Activated CD4-positive, alpha-beta memory T cell treated with anti-CD3 and anti-CD28 coated beads for 36 hours (primary cell): ENCODE measurements around the gene ABL2. TPM values are rescaled to one million over a fixed set of nuclear protein-coding genes. Genes with fewer than 3 reads are reported as not detected.
"Not testable (repeated sequence)": the region's sequence is repeated elsewhere in the genome, so short reads cannot be mapped to it uniquely, and the experiment has no call there.

Experiments used
- CTCF ChIA-PET: fragments of 350-600 bp; sonication (Branson Sonifier 250); formaldehyde crosslinking; loops from one replicate; lab custom pipeline; 2021; ENCODE audit warnings: antibody characterized with exemption, inconsistent platforms; lab: Charles Lee
- POLR2A ChIA-PET: fragments of 350-600 bp; sonication (Branson Sonifier 250); formaldehyde crosslinking; loops from one replicate; lab custom pipeline; 2021; ENCODE audit warnings: antibody characterized with exemption; lab: Charles Lee
- DNase-seq: peaks from one replicate; pipeline ENCODE4 v3.0.0-alpha.2; 2020
- H3K27ac Mint-ChIP-seq: one replicate; pipeline ENCODE4 v1.8.0; 2021; ENCODE audit warnings: mixed read lengths
- H3K27me3 Mint-ChIP-seq: one replicate; pipeline ENCODE4 v1.8.0; 2021; ENCODE audit warnings: mixed read lengths
- H3K36me3 Mint-ChIP-seq: one replicate; pipeline ENCODE4 v1.8.0; 2021; ENCODE audit warnings: mixed read lengths
- H3K4me1 Mint-ChIP-seq: one replicate; pipeline ENCODE4 v1.8.0; 2021; ENCODE audit warnings: low read depth, mixed read lengths
- H3K4me3 Mint-ChIP-seq: one replicate; pipeline ENCODE4 v1.8.0; 2021; ENCODE audit warnings: mild to moderate bottlenecking, mixed read lengths
- H3K9me3 Mint-ChIP-seq: one replicate; pipeline ENCODE4 v1.8.0; 2021; ENCODE audit warnings: mixed read lengths
- intact Hi-C: fragments of 100-400 bp; cut with micrococcal nuclease; formaldehyde crosslinking; loops from one replicate; pipeline ENCODE4 v1.15.1; 2023
- total RNA-seq, 2 experiments: library from RNA; stranded (reverse); gene quantifications; one replicate each; pipeline ENCODE4 v1.2.3, GENCODE V29; 2021

ABL2 gene
- total RNA-seq, 2 experiments from 2014 or later: 8.8 to 9.1 TPM

GRCh38 chr1:179144626-179145025, 84.9 kb downstream of the ABL2 start:
- H3K27ac Mint-ChIP-seq: no peak overlapping the region
- intact Hi-C loops: loop anchor here (5.0 kb wide), 1 partner anchor 107 kb away; no protein-coding TSS in a partner anchor
- H3K4me3 Mint-ChIP-seq: no peak overlapping the region
- H3K9me3 Mint-ChIP-seq: no peaks in the 10 kb centered on the region
- CTCF ChIA-PET: no interaction called here
- peaks cover 26% of the 10 kb centered on the region for H3K4me1 Mint-ChIP-seq
- POLR2A ChIA-PET: no interaction called here
- H3K36me3 Mint-ChIP-seq: peaks cover 9% of the 10 kb centered on the region
- no peaks in the 10 kb centered on the region for H3K27me3 Mint-ChIP-seq
- no peak for DNase-seq

GRCh38 chr1:179143322-179143721, 86.2 kb downstream of the ABL2 start:
- H3K4me3 Mint-ChIP-seq: no peak overlapping the region
- ChIA-PET CTCF (no interaction called here), POLR2A (no interaction called here)
- peaks cover 4% of the 10 kb centered on the region for H3K36me3 Mint-ChIP-seq
- no peaks in the 10 kb centered on the region for H3K9me3 Mint-ChIP-seq
- H3K27me3 Mint-ChIP-seq: no peaks in the 10 kb centered on the region
- intact Hi-C loops: loop anchor here (1.0 to 5.0 kb wide), 5 partner anchors 14 to 222 kb away; partner anchors contain the start of genes AXDND1 and SOAT1
- peaks cover 26% of the 10 kb centered on the region for H3K4me1 Mint-ChIP-seq
- DNase-seq: no peak
- no peak overlapping the region for H3K27ac Mint-ChIP-seq

- H3K4me1 Mint-ChIP-seq: peaks cover 26% of the 10 kb centered on the region
- H3K27me3 Mint-ChIP-seq: no peaks in the 10 kb centered on the region
- H3K4me3 Mint-ChIP-seq: no peak overlapping the region
- DNase-seq: no peak
- H3K36me3 Mint-ChIP-seq: peaks cover 2% of the 10 kb centered on the region
- intact Hi-C loops: loop anchor here (1.0 to 5.0 kb wide), 5 partner anchors 14 to 222 kb away; partner anchors contain the start of genes AXDND1 and SOAT1
- ChIA-PET POLR2A (no interaction called here), CTCF (interaction anchor here (1.0 kb wide), 1 partner anchor 151 kb away, joined by 3 read pairs; the partner anchor contains the start of gene SOAT1)
- H3K27ac Mint-ChIP-seq: no peak overlapping the region
- H3K9me3 Mint-ChIP-seq: no peaks in the 10 kb centered on the region
Observed at GRCh38 chr1:179142889-179143299, 86.6 kb downstream of the ABL2 start.

- Mint-ChIP-seq H3K4me3 (peak overlapping the region; percentile 61), H3K36me3 (peaks cover 2% of the 10 kb centered on the region), H3K4me1 (peaks cover 26% of the 10 kb centered on the region), H3K27me3 (no peaks in the 10 kb centered on the region), H3K9me3 (no peaks in the 10 kb centered on the region), H3K27ac (peak overlapping the region; percentile 78)
- CTCF ChIA-PET: interaction anchor here (0.6 to 1.0 kb wide), 2 partner anchors 109 to 152 kb away, joined by 3 read pairs; partner anchors contain the start of gene SOAT1
- POLR2A ChIA-PET: interaction anchor here (1.3 kb wide), 1 partner anchor 12 kb away, joined by 3 read pairs; no protein-coding TSS in a partner anchor
- DNase-seq: peak; percentile 61
- intact Hi-C loops: loop anchor here (2.0 to 5.0 kb wide), 2 partner anchors 104 to 151 kb away; partner anchors contain the start of gene SOAT1
Observed at GRCh38 chr1:179141592-179142251, 87.8 kb downstream of the ABL2 start.

- H3K27me3 Mint-ChIP-seq, H3K9me3 Mint-ChIP-seq, H3K27ac Mint-ChIP-seq, H3K36me3 Mint-ChIP-seq, H3K4me3 Mint-ChIP-seq, DNase-seq, intact Hi-C loops, POLR2A ChIA-PET: not testable (repeated sequence)
- CTCF ChIA-PET: interaction anchor here (0.8 kb wide), 1 partner anchor 18 kb away, joined by 3 read pairs; no protein-coding TSS in a partner anchor
- peaks cover 26% of the 10 kb centered on the region for H3K4me1 Mint-ChIP-seq
Observed at GRCh38 chr1:179138755-179139154, 90.7 kb downstream of the ABL2 start.

- H3K4me1 Mint-ChIP-seq: peaks cover 19% of the 10 kb centered on the region
- POLR2A ChIA-PET: no interaction called here
Observed at GRCh38 chr1:179137617-179138255, 91.7 kb downstream of the ABL2 start.

GRCh38 chr1:179135707-179136106, 93.8 kb downstream of the ABL2 start:
- CTCF ChIA-PET, H3K36me3 Mint-ChIP-seq, H3K4me1 Mint-ChIP-seq, H3K27me3 Mint-ChIP-seq, H3K27ac Mint-ChIP-seq, H3K4me3 Mint-ChIP-seq, H3K9me3 Mint-ChIP-seq, POLR2A ChIA-PET, intact Hi-C loops, DNase-seq: not testable (repeated sequence)

More at GRCh38 chr1:179137617-179138255, 91.7 kb downstream of the ABL2 start:
- CTCF ChIA-PET: interaction anchor here (1.0 kb wide), 1 partner anchor 17 kb away, joined by 3 read pairs; no protein-coding TSS in a partner anchor
- H3K27me3 Mint-ChIP-seq: no peaks in the 10 kb centered on the region
- no peak overlapping the region for H3K27ac Mint-ChIP-seq
- H3K9me3 Mint-ChIP-seq: no peaks in the 10 kb centered on the region
- H3K4me3 Mint-ChIP-seq: no peak overlapping the region
- no peaks in the 10 kb centered on the region for H3K36me3 Mint-ChIP-seq
- no peak for DNase-seq
- intact Hi-C loops: no loop called here

GRCh38 chr1:179135168-179135567, 94.3 kb downstream of the ABL2 start:
- intact Hi-C loops, DNase-seq, H3K27ac Mint-ChIP-seq, POLR2A ChIA-PET, H3K9me3 Mint-ChIP-seq, H3K4me3 Mint-ChIP-seq, H3K4me1 Mint-ChIP-seq, H3K27me3 Mint-ChIP-seq, CTCF ChIA-PET, H3K36me3 Mint-ChIP-seq: not testable (repeated sequence)

- no peaks in the 10 kb centered on the region for H3K9me3 Mint-ChIP-seq
- H3K27me3 Mint-ChIP-seq: no peaks in the 10 kb centered on the region
- CTCF ChIA-PET: interaction anchor here (0.9 to 1.7 kb wide), 3 partner anchors 10 to 684 kb away, joined by 3 to 5 read pairs (median 3); no protein-coding TSS in a partner anchor
- POLR2A ChIA-PET: interaction anchor here (0.6 to 1.9 kb wide), 3 partner anchors 12 to 165 kb away, joined by 3 to 4 read pairs (median 3); partner anchors contain the start of gene SOAT1
- DNase-seq: peak; percentile 27
- peak overlapping the region; percentile 82 for H3K27ac Mint-ChIP-seq
- no peaks in the 10 kb centered on the region for H3K36me3 Mint-ChIP-seq
- intact Hi-C loops: loop anchor here (1.0 to 5.0 kb wide), 8 partner anchors 13 to 752 kb away; partner anchors contain the start of genes AXDND1, SOAT1 and TOR1AIP1
- H3K4me1 Mint-ChIP-seq: peaks cover 24% of the 10 kb centered on the region
- peak overlapping the region; percentile 59 for H3K4me3 Mint-ChIP-seq
Observed at GRCh38 chr1:179129702-179130473, 99.6 kb downstream of the ABL2 start.

- intact Hi-C loops: loop anchor here (2.0 to 5.0 kb wide), 2 partner anchors 164 to 754 kb away; partner anchors contain the start of genes SOAT1 and TOR1AIP1
Observed at GRCh38 chr1:179128520-179128919, 101.0 kb downstream of the ABL2 start.

More at GRCh38 chr1:179128520-179128919, 101.0 kb downstream of the ABL2 start:
- H3K9me3 Mint-ChIP-seq: no peaks in the 10 kb centered on the region
- CTCF ChIA-PET: interaction anchor here (0.6 to 0.7 kb wide), 2 partner anchors 74 to 240 kb away, joined by 3 read pairs; no protein-coding TSS in a partner anchor
- H3K4me1 Mint-ChIP-seq: peaks cover 24% of the 10 kb centered on the region
- H3K36me3 Mint-ChIP-seq: no peaks in the 10 kb centered on the region
- DNase-seq: no peak
- H3K4me3 Mint-ChIP-seq: no peak overlapping the region
- POLR2A ChIA-PET: interaction anchor here (1.9 kb wide), 1 partner anchor 166 kb away, joined by 4 read pairs; the partner anchor contains the start of gene SOAT1
- H3K27me3 Mint-ChIP-seq: no peaks in the 10 kb centered on the region
- H3K27ac Mint-ChIP-seq: peak overlapping the region; percentile 49
